NOMO-1 (cell line): ENCODE data around the gene FAM163A.

Source experiments
- DNase-seq, 2 experiments: peaks; one replicate each; lab custom pipeline; 2025; ENCODE audit not compliant: unreplicated experiment in 2 of 2; lab: John Stamatoyannopoulos, UW

Gene FAM163A

DNA sequence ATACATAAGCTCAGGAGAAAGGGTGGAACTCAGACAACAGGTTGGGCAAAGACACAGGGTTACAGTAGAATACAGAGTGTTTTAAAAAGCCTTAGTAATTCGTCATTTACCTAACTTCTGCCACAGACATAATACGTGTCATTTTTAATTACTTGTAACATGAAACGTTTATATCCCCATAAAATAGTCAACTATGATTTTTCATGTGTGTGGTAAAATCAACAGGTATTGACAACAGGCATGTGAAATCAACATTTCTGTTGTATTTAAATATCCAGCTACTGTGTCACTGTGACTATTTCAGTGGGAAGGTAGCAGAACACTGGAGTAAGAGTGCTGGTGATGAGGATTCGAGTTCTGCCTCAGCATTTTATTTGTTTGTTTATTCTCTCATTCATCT, 5.7 kb downstream of the FAM163A start:
- DNase-seq: no peak

DNA sequence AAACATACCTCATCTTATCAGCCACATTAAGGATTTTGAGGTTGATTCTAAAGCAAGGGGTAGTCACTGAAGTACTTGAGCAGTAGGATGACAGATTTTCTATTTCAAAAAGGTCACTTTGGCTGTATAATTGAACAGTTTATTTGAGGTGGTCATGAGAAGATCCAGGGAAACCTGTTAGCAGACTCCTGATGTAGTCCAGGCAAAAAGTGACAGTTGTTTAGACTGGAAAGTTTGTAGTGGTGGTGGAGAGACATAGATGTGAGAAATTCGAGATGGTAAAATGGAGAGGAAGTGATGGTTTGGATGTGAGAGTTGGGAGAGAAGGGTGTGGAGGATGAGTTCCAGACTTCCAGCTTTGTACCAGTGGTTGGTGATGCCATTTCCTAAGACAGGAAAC, 7.5 kb downstream of the FAM163A start:
- no peak for DNase-seq

DNA sequence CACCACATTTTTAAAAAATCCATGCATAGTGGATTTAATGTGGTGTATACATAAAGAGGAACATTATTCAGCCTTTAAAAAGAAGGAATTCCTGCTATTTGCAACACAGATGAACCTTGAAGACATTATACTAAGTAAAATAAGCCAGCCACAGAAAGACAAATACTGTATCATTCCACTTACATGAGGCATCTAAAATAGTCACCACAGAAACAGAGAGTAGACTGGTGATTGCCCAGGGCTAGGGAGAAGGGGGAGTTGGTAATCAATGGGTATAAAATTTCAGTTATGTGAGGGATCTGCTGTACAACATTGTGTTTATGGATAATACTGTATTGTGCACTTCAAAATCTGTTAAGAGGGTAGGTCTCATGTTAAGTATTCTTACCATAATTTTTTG, 10.0 kb downstream of the FAM163A start:
- no peak for DNase-seq

DNA sequence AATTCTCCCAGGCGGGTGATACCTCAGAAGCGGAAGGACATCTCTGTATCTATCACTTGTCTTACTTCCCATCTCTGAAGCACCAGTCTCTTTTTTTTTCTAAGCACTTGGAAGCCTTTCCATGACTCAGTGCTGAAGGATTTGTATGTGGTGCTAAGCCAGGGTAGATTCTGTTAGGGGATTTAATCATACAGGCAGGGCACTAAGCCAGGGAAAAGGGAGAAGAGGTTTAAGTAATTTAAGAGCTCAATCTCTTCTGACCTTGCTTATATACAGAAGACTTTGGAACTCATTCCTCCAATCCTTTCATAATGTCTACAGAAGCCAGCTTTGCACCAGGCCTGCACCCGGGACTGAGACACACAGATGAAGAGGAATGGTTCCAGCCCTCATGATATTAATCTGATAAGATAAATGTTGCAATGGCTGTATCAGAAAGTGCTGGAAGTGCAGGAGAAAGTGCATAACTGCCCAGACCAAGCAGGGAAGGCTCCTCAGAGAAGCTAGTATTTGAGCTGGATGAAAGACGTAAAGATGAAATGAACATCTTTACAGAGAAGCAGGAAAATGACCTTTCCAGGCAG, 11.0 kb downstream of the FAM163A start:
- no peak for DNase-seq

DNA sequence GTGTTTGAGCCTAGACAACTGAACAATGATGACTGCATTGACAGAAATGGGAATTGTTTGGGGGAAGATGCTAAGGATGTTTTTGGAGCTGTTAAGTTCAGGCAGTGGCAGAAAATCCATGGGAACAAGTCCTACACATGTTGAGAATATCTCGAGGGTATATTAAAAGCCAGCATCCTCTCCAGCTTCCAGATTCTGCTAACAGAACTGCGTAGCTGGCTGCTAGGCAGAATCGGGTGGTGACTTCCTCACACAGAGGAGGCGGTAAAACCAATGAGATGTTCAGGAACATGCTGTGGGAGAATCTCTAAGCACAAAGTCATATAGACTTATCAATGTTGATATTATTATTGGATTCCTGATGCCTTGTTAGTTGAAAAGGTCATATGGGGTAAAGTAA, 14.8 kb downstream of the FAM163A start:
- DNase-seq: no peak

DNA sequence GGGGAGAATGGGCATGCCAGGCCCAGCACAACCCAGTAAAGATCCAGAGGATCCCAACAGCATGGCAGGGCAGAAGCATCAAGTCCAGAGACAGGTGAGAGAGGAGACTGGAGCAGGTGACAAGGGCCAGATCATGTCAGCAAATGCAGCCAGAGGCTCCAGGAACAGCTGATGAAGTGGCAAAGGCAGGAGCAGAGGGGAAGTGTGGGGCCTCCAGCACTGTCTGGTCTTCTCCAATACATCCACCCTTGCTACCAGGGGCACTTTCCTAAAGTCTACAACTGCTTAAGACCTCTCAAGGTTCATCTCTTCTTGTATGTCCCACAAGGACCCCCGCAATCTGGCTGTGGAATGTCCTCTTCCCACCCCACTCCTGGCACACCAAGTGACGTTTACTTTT, 17.4 kb downstream of the FAM163A start:
- no peak for DNase-seq

DNA sequence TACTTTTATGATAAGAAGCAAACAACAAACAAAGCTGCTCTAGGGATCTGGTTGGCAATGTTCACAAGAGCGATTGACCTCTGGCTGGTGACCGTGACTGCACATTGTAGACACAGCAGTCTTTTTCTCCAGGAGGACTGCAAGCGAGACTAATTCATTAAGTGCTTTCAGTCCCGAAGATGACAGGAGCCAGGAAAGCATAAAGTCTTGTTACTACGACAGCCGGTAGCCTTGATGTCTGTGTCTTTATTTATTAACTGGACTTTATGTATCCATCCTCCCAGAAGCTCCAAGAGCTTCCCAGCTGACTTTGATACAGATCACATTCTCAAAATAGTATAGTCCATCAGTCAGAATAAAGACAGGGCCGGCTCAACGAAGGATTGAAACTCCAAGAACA, 18.2 kb downstream of the FAM163A start:
- DNase-seq: no peak

DNA sequence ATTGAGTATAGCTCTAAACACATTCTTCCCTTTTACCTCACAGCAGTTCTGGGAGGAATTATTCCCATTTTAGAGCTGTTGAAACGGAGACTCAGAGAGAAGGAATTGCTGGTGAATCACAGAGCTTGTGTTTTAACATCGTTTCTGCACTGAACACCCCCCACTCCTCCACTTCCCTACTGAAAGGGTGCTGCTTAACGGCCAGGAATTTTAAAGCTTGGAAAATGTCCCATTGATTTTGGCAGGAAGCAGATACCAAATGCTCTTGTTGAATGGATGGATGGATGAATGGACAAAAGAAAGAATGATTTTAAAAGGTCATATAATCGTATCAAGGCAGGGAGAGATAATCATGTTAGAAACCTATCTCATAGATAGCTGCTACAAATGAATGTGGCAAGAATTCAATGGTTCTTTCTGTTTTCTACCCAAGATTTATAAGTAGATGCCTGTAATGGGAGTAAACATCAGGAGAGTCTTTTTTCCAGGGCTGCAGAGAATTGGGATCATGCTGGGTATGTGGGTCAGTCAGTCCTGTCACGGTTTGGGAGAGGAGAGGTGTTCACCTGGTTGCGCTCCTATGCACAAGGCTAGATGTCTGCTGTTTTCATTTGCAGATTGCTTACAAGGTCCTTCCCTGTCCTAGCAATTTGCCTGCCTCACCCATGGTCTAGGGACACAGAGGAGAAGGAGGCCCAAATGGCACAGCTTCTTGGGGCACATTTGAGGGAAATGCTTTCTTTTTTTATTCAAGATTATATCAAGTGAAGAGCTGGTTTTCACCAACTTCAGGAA, 19.0 kb downstream of the FAM163A start:
- no peak for DNase-seq

DNA sequence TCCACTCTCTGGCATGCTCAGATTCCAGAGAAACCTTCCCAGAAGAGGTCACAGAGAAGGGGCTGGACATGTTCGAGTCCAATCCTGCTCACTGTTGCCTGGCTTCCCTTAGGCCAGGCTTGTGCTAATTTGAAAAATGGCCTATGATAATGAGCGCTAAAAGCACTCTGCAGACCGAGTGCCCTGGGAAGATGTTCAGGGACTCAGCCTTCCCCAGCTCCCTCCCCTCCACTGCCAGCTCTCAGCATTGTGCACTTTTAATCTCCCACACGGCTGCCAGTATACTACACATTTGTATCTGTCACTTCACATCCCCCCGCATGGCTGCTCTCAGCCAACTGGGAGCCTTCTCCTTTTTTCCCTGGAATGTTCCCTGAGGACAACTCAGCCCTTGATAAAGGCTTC, 24.1 kb downstream of the FAM163A start:
- no peak for DNase-seq

DNA sequence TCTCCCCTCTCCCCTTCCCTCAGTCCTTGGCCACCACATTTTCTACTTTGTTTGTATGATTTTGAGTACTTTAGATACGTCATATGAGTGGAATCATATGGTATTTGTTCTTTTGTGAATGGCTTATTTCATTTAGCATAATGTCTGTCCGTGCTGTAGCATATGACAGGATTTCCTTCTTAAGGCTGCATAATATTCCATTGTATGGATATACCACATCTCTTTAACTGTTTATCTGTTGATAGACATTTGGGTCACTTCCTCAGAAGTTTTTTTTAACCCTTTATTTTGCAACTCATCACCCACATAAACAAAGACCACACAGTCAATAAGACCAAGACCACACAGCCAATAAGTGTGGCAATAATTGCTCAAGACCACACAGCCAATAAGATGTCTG, 24.9 kb downstream of the FAM163A start:
- DNase-seq: no peak

DNA sequence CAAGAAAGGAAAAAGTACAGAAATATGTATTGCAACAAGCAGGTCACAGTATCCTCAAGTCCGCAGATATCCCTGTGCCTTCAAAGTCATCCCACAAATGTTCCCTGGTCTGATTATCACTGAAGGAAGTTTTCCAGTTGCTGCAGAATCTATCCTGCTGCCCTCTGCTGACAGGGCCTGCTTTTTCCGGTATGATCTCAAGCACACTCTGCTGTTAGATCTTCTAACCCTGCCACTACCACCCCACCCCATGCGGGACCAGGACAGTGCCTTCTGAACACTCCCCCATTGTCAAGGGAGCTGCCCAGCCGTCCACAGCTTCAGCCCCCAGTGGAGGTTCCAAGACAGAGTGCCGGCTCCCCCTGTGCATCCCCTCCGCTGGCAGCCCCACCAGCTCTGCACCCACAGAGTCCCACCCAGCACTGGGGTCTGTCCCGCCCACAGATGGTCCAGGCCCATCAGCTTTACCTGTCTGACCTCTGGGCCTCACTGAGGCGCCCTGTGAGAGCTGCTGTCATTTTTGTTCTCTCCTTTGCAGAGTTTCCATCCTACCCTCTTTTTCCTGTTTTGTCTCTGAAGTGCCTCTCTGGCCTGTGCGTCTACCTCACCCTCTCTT, 27.9 kb downstream of the FAM163A start:
- DNase-seq: no peak

DNA sequence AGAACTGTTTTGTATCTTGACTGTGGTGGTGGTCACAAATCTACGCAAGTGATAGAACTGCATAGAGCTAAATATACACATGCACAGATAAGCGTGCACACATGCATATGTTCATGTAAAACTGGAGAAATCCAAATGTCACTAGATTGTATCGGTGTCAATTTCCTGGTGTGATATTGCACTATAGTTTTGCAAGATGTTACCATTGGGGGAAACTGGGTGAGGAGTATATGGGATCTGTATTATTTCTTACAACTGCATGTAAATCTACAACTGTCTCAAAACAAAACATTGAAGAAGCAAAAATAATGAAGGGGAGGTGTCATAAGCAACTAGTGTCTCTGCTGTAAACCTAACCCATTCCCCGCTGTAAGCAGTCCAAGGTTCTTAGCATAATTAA, 30.2 kb downstream of the FAM163A start:
- no peak for DNase-seq

DNA sequence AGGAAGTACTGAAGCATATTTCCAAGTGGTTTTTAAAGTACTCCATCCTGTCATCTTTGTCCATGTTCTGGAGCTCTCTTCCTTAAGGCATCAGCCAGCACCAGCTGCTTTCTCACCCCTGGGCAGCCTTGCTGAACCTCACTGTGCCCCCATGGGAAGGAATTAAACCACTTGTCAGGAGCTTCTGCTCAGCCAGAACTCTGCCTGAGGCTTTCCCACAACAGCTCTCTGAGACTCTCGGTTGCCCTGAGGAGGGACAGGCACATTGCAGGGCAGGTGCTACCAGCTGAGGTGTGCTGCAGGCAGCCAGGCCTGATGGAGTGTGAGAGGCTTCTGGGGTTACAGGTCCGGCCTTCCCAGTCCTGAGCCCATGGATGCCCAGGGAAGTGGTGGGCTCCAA, 30.9 kb downstream of the FAM163A start:
- DNase-seq: no peak

DNA sequence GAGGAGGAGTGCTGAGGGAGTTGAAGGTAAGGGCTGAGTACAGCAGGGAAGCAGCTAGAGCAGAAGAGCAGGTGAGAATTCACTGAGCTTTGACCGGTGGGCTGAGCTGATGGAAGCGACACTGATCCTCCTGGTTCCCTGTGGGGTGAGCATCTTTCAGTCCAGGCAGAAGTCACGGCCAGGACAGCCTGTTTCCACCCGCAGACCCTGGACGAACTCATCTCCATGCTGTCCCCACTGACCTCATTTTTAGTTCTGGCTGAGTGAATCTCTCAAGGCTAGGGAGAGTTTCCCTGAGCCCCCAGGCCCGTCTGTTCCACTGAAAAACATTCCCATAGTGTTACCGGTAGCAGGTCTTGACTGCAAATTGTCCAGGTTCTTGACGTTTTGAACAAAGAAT, 31.5 kb downstream of the FAM163A start:
- DNase-seq: no peak

DNA sequence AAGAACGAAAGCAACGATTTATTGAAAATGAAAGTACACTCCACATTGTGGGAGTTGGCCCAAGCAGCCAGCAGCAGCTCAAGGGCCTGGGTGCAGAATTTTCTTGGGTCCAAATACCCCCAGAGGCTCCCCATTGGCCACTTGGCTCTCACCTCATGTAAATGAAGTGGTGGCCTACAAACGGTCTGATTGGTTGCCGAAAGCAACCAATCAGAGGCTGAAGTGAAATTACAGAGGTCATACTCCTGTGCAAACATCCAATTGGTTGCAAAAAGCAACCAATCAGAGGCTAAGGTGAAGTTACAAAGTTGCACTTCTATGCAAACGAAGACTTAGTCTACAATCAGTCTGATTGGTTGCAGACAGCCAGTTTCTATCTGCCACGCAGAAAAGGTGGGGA, 31.9 kb downstream of the FAM163A start:
- no peak for DNase-seq

DNA sequence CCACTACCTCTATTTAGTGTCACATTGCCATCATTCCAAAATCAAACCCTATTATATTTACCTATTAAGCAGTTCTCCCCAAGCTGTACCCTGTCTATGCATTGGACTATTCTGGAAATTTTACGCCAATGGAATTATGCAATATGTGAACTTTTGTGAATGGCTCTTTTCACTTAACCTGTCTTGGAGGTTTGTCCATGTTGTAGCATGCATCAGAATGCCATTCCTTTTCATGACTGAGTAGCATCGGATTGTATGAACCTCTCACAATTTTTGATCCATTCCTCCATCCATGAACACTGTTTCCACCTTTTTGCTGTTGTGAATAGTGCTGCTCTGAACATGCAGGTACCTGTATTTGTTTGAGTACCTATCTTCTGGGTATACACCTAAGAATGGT, 33.7 kb downstream of the FAM163A start:
- no peak for DNase-seq

DNA sequence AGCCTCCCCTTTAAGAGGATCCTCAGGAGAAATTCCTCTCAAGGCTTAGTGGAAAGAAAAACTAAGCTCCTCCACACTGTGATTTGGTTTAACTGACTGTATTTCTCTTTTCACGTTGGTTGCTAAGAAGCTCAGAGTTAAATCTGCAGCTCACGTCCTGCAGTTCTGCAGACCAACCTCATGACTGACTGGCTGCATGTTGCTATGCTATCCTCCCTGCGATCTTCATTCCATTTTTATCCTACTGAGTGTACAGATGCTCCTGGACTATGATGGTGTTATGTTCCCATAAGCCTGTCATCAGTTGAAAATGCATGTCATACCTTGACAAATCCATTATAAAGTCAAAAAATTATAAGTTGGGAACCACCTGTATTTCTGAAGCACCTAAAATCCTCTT, 34.6 kb downstream of the FAM163A start:
- DNase-seq: no peak

DNA sequence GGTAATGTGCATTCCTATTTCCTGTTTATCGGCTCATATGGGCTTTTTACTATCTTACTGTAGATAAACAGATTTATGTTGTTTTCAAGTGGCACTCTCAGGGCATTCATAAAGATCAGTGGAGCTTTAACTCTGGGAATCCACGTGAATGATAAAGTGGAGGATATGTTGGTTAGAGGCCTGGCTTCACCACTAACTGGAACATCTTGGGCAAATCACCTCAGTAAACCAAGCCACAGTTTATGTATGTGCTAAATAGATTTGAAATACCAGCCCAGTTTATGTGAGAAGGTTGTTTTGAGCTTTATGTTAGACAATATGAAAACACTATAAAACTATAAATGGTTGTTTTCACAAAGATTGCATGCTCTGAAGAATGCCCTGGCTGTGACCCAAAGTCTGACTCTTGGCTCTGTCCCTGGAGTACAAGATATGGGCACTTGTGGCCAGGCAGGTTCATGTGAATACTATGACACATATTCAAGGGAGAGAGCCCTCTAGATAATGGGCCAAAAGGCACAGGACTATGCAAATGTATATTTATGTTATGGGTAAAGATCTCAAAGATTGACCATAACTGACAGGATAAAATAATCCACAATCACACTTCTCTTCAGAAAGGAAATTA, 36.7 kb downstream of the FAM163A start:
- DNase-seq: no peak

DNA sequence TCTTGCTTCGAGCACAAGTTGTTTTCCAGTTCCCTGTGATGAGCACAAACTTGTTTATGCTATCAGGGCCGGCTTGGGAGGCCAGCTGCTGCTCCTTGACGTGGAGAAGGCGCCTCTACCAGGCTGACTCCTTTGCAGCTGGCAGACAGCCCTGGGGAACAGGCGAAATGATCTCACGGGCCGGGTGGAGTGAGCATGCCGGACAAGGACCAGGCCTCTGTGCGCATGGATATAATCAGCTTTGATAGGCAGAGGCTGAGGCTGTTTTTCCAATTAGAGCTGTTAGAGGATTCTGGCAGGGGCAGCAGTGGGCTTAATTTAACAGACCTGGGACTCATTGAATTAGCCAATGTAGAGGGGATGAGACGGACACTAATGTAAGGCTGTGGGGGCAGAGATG, 38.9 kb downstream of the FAM163A start:
- no peak for DNase-seq

DNA sequence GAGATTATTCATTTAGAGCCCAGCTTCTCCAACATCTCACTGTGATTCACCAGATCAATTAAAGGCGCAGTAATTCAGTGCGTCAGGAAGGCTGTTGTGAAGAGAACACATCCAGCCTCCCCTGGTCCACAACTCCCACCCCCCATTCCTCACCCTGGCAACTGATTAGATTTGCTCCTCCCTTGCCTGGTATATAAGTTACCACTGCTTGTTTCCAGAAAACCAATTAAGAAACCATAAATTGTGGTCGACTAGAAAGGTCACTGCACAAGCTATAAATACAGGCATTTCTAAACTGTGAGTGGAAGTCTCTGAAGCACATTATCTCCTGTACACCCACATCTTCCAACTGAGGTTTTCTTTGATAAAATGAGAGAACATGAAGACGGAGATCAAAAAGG, 41.9 kb downstream of the FAM163A start:
- DNase-seq: peak in 1 of 2 experiments; percentile 51

DNA sequence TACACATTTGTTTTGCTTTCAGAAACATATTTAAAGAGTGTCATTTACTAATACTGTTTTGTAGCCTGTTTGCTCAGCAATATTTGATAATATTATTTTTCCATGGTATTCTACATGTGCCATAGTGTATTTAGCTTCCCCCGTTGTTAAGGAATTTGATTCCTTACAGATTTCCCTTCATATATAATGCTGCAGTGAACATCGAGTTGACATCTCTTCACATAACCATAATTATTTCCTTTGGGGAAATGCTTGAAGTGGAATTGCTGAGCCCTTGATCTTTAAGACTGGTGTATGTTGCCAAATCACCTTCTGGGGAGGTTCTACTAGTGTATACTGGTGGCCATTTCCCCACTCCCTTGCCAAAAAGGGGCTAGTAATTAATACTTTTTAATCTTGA, 42.6 kb downstream of the FAM163A start:
- DNase-seq: no peak
